ENCODE measurements around the gene SCNN1G. TPM values are rescaled to one million over a fixed set of nuclear protein-coding genes. Genes with fewer than 3 reads are reported as not detected.

The SCNN1G gene
- total and polyA plus RNA-seq, 2 of the 13 experiments (the other 11 are each of a cell fraction or from before 2014, with no cell fraction given): not detected

GRCh38 chr16:23163921-23164320 lies 18.6 kb upstream of the SCNN1G start:
- TF ChIP-seq KDM6A (CRISPR knock-in tag; IDR thresholded peaks at IDR 0.05; ENCODE audit: low read depth): no peak
- no peak for TF ChIP-seq TEF (CRISPR knock-in tag; IDR thresholded peaks at IDR 0.05)
- TF ChIP-seq ZBTB40 (IDR thresholded peaks at IDR 0.05): no peak
- TF ChIP-seq ZBTB40 (CRISPR knock-in tag; IDR thresholded peaks at IDR 0.05): no peak
- in situ Hi-C loops (cut with HindIII; ENCODE audit: extremely low pct_ligation_motif_present, low pct_unique_long_range_greater_than_20kb): no loop called here

More at GRCh38 chr16:23163921-23164320, 18.6 kb upstream of the SCNN1G start:
- H3K9ac ChIP-seq (ENCODE audit: insufficient read depth, low read depth, low read length): no peak overlapping the region
- H3K4me1 ChIP-seq (ENCODE audit: insufficient read depth, low read length): no peaks in the 10 kb centered on the region
- WGBS (ENCODE audit: low lambda C conversion rate): 13% methylated on average over 2 of the region's 2 CpGs
- intact Hi-C loops (cut with micrococcal nuclease; ENCODE audit: unreplicated experiment): no loop called here
- H4K20me1 ChIP-seq (ENCODE audit: insufficient read depth, low read length): no peaks in the 10 kb centered on the region
- H2AFZ ChIP-seq (ENCODE audit: low read length): no peak overlapping the region
- no peaks in the 10 kb centered on the region for H3K79me2 ChIP-seq (ENCODE audit: insufficient read depth, low read length)
- POLR2A ChIA-PET: no interaction called here
- no peak overlapping the region for H3K27ac ChIP-seq (ENCODE audit: extremely low read length, insufficient read depth, low read length)
- no TSS peak for BruUV-seq (replicated peaks)
- FAIRE-seq (no peak), ATAC-seq (no peak), DNase-seq (ENCODE audit: low spot score) (no peak)
- CTCF ChIA-PET (ENCODE audit: low intra/inter-chr PET ratio, low total read pairs): no interaction called here
- no peaks in the 10 kb centered on the region for H3K9me3 ChIP-seq (ENCODE audit: low read length)
- no peak overlapping the region for H3K4me2 ChIP-seq (ENCODE audit: low read depth, low read length)
- no peak overlapping the region for H3K4me3 ChIP-seq (replicated peaks in 1 of 3; ENCODE audit: insufficient read depth in 1 of 3, low read depth in 2 of 3, low read length in 3 of 3)
- no peaks in the 10 kb centered on the region; a peak in 1 of 5 replicates for H3K27me3 ChIP-seq (ENCODE audit: control insufficient read depth in 1 of 2, insufficient read depth in 2 of 2, low read length in 2 of 2)
- H3K36me3 ChIP-seq (replicated peaks in 1 of 2; ENCODE audit: control insufficient read depth in 1 of 2, insufficient read depth in 2 of 2, low read length in 2 of 2): no peaks in the 10 kb centered on the region

Data from HepG2 (cell line).